GM12878 (cell line): ENCODE results near the gene PCED1A. TPM values are rescaled to one million over a fixed set of nuclear protein-coding genes. Genes with fewer than 3 reads are reported as not detected.

ENCODE experiments used
- ATAC-seq: fragments of 200-7000 bp; cut with Tn5 transposase; 3 replicates; pipeline ENCODE4 v1.9.1; 2020; ENCODE audit warnings: mild to moderate bottlenecking, moderate library complexity
- BruUV-seq: library from RNA; stranded (reverse); fragments of 400-500 nt; replicated peaks from 2 replicates; lab custom pipeline; 2021; lab: Mats Ljungman, UMichigan
- CTCF ChIA-PET: fragments of 300-600 bp; sonication (Branson Sonifier 250); formaldehyde crosslinking; extraction: SDS; loops from one replicate; lab custom pipeline; 2021; ENCODE audit warnings: inconsistent platforms; lab: Yijun Ruan, JAX
- POLR2A ChIA-PET: fragments of 350-600 bp; formaldehyde crosslinking; extraction: SDS; loops from one replicate; lab custom pipeline; 2021; ENCODE audit warnings: inconsistent platforms; lab: Charles Lee
- RAD21 ChIA-PET: fragments of 300-600 bp; sonication (Branson Sonifier 250); formaldehyde crosslinking; loops from one replicate; lab custom pipeline; 2023; ENCODE audit warnings: antibody characterized with exemption; ENCODE audit not compliant: unreplicated experiment; lab: Charles Lee
- SMC1A ChIA-PET: fragments of 300-600 bp; sonication (Branson Sonifier 250); formaldehyde crosslinking; loops from one replicate; lab custom pipeline; 2023; ENCODE audit not compliant: unreplicated experiment, uncharacterized antibody; lab: Charles Lee
- DNase-seq: peaks from one replicate; pipeline ENCODE4 v3.0.0-alpha.2; 2011; ENCODE audit warnings: low read depth, low spot score
- FAIRE-seq: peaks from 3 replicates; lab custom pipeline; 2011; peaks lifted over from hg19 to GRCh38; lab: Jason Lieb, UNC
- H2AFZ ChIP-seq: 2 replicates; pipeline ENCODE4 v1.6.0; 2011; ENCODE audit warnings: low read depth, low read length, control low read depth; ENCODE audit not compliant: control insufficient read depth
- H3K27ac ChIP-seq: 2 replicates; pipeline ENCODE4 v1.5.1; 2011; ENCODE audit warnings: control low read depth; ENCODE audit not compliant: control insufficient read depth, insufficient read depth
- H3K27me3 ChIP-seq, 2 experiments: replicated peaks in 1 of 2; 2 replicates each; pipeline versions ENCODE4 v1.6.0 to v1.6.1; 2011; ENCODE audit warnings: low read length in 1 of 2; ENCODE audit not compliant: control insufficient read depth in 2 of 2, insufficient read depth in 2 of 2
- H3K36me3 ChIP-seq, 2 experiments: 2 replicates each; pipeline ENCODE4 v1.5.1; 2011; ENCODE audit warnings: low read length in 1 of 2; ENCODE audit not compliant: control insufficient read depth in 2 of 2, insufficient read depth in 2 of 2
- H3K4me1 ChIP-seq: 2 replicates; pipeline ENCODE4 v1.6.1; 2011; ENCODE audit warnings: mild to moderate bottlenecking, low read length, moderate library complexity, mixed read lengths; ENCODE audit not compliant: control insufficient read depth, insufficient read depth
- H3K4me2 ChIP-seq: 2 replicates; pipeline ENCODE4 v1.6.0; 2011; ENCODE audit warnings: control low read depth; ENCODE audit not compliant: control insufficient read depth, insufficient read depth
- H3K4me3 ChIP-seq: fragments of 200-600 bp; sonication (generic); 2 replicates; pipeline ENCODE4 v1.5.1; 2016
- H3K79me2 ChIP-seq: 2 replicates; pipeline ENCODE4 v1.6.0; 2011; ENCODE audit warnings: low read length; ENCODE audit not compliant: control insufficient read depth, insufficient read depth
- H3K9ac ChIP-seq: 2 replicates; pipeline ENCODE4 v1.8.0; 2011; ENCODE audit warnings: low read length, control low read depth, mixed read lengths; ENCODE audit not compliant: control insufficient read depth, insufficient read depth
- H3K9me3 ChIP-seq: replicated peaks from 3 replicates; pipeline ENCODE4 v1.5.1; 2011; ENCODE audit warnings: mild to moderate bottlenecking, low read length; ENCODE audit not compliant: control insufficient read depth, insufficient read depth
- H4K20me1 ChIP-seq: 2 replicates; pipeline ENCODE4 v1.6.0; 2011; ENCODE audit not compliant: control insufficient read depth, insufficient read depth
- CHD1 ChIP-seq: IDR thresholded peaks from 2 replicates; pipeline ENCODE4 v1.6.1; 2012; ENCODE audit warnings: low read depth, low read length, improper control_type of control experiment
- HDAC2 ChIP-seq: fragments of 200-600 bp; sonication (generic); IDR thresholded peaks from 2 replicates; pipeline ENCODE4 v1.6.1; 2017
- SPI1 ChIP-seq: IDR thresholded peaks from 2 replicates; pipeline ENCODE4 v1.6.1; 2011; ENCODE audit warnings: low read depth, mild to moderate bottlenecking, low read length, moderate library complexity, borderline replicate concordance; ENCODE audit not compliant: insufficient read depth
- ZNF274 ChIP-seq: IDR thresholded peaks from one replicate; pipeline ENCODE4 v1.8.0; 2011; ENCODE audit not compliant: insufficient read length, insufficient read depth
- WGBS: methylation state at CpG from one replicate; pipeline ENCODE4 v1.1.6; 2016; ENCODE audit warnings: low lambda C conversion rate; ENCODE audit not compliant: insufficient replicate concordance, insufficient coverage; ENCODE audit errors: missing lambda C conversion rate; 5-methylcytosine and 5-hydroxymethylcytosine counted together
- in situ Hi-C: fragments of 300-500 bp; cut with MboI; formaldehyde crosslinking; loops from 9 replicates; pipeline ENCODE4 v1.14.3; 2018; ENCODE audit warnings: mixed read lengths
- intact Hi-C: fragments of 100-400 bp; cut with micrococcal nuclease; formaldehyde crosslinking; loops from one replicate; pipeline ENCODE4 v1.14.2; 2022; ENCODE audit not compliant: unreplicated experiment
- polyA plus RNA-seq, 11 experiments: library from polyadenylated mRNA; depleted of rRNA in 4 of 11; unstranded in 6 of 11; stranded (reverse) in 5 of 11; fragments of >200 nt; fragmentation: Nextera tagmentation in 4 of 11; fragmentation: Illumina TruSeq in 1 of 11; extraction: Ambion mirVana in 4 of 11; extraction: Trizol in 1 of 11; gene quantifications; 1 replicate in 1 of 11; 2 replicates in 10 of 11; pipeline versions ENCODE4 v1.2.1 to v1.2.3, GENCODE V29; 2011 to 2016; ENCODE audit warnings: inconsistent platforms in 2 of 11, missing spikeins in 2 of 11, low read depth in 1 of 11
- total RNA-seq, 4 experiments: library from RNA; depleted of rRNA in 3 of 4; stranded (reverse); fragments of >200 nt in 3 of 4; fragmentation: Illumina TruSeq in 1 of 4; extraction: Trizol in 1 of 4; gene quantifications; 2 replicates each; pipeline versions ENCODE4 v1.2.1 to v1.2.3, GENCODE V29; 2013 to 2021
- TF ChIP-seq, protein P1 (sequence below): fragments of 450-650 bp; formaldehyde crosslinking; IDR thresholded peaks from 2 replicates; pipeline ENCODE4 v1.4.0; 2022; ENCODE audit warnings: mild to moderate bottlenecking, moderate library complexity
- TF ChIP-seq, protein P2 (sequence below): fragments of 450-650 bp; IDR thresholded peaks from 2 replicates; pipeline ENCODE4 v1.6.1; 2017; ENCODE audit warnings: antibody characterized with exemption, mild to moderate bottlenecking, moderate library complexity
- TF ChIP-seq, protein P3 (sequence below): IDR thresholded peaks from 2 replicates; pipeline ENCODE4 v1.6.1; 2011; ENCODE audit warnings: low read depth, low read length, improper control_type of control experiment, borderline replicate concordance
- TF ChIP-seq, protein P4 (sequence below): fragments of 450-650 bp; IDR thresholded peaks from 2 replicates; pipeline ENCODE4 v1.6.1; 2017; ENCODE audit warnings: low read depth, mild to moderate bottlenecking, moderate library complexity

The PCED1A gene
- total and polyA plus RNA-seq, 10 of the 15 experiments (the other 5 are each of a cell fraction or from before 2014, with no cell fraction given), result 4.5 to 30.9 (median 12.0) TPM

DNA sequence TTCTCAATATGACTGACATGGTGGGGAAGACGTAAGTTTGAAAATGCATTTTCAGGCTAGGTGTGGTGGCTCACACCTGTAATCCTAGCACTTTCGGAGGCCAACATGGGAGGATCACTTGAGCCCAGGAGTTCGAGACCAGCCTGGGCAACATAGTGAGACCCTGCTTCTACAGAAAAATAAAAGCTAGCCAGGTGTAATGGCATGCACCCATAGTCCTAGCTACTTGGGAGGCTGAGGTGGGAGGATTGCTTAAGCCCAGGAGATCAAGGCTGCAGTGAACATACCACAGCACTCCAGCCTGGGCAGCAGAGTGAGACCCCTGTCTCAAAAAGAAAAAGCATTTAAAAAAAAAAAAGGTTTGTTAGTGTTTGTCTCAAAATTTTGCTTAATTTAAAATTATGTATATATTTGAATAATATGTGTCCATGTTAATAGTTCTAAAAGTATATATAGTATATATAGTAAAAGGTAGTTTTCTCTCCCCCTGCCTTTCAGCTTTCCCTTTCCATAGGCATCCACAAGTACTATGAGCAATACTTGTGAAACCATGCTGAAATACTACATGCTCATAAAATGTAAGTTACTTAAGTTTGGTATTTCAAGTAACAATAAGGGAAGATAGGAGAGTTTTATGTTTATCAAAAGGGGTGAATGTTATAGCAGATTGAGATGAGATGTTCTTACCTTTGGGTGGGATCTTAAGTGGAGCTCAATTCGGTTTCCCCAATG lies 47.9 kb upstream of the PCED1A start:
- H2AFZ ChIP-seq, result no peak overlapping the region
- intact Hi-C loops, result no loop called here
- CTCF ChIA-PET, result interaction anchor here (1.0 to 2.3 kb wide), 4 partner anchors 12 to 112 kb away, joined by 3 to 7 read pairs (median 4); no protein-coding TSS in a partner anchor
- TF ChIP-seq, protein P1, sequence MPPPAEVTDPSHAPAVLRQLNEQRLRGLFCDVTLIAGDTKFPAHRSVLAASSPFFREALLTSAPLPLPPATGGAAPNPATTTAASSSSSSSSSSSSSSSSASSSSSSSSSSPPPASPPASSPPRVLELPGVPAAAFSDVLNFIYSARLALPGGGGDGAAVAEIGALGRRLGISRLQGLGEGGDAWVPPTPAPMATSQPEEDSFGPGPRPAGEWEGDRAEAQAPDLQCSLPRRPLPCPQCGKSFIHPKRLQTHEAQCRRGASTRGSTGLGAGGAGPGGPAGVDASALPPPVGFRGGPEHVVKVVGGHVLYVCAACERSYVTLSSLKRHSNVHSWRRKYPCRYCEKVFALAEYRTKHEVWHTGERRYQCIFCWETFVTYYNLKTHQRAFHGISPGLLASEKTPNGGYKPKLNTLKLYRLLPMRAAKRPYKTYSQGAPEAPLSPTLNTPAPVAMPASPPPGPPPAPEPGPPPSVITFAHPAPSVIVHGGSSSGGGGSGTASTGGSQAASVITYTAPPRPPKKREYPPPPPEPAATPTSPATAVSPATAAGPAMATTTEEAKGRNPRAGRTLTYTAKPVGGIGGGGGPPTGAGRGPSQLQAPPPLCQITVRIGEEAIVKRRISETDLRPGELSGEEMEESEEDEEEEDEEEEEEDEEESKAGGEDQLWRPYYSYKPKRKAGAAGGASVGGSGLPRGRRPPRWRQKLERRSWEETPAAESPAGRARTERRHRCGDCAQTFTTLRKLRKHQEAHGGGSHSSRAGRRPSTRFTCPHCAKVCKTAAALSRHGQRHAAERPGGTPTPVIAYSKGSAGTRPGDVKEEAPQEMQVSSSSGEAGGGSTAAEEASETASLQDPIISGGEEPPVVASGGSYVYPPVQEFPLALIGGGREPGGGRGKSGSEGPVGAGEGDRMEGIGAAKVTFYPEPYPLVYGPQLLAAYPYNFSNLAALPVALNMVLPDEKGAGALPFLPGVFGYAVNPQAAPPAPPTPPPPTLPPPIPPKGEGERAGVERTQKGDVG (CRISPR knock-in tag), result no peak
- TF ChIP-seq, protein P2, sequence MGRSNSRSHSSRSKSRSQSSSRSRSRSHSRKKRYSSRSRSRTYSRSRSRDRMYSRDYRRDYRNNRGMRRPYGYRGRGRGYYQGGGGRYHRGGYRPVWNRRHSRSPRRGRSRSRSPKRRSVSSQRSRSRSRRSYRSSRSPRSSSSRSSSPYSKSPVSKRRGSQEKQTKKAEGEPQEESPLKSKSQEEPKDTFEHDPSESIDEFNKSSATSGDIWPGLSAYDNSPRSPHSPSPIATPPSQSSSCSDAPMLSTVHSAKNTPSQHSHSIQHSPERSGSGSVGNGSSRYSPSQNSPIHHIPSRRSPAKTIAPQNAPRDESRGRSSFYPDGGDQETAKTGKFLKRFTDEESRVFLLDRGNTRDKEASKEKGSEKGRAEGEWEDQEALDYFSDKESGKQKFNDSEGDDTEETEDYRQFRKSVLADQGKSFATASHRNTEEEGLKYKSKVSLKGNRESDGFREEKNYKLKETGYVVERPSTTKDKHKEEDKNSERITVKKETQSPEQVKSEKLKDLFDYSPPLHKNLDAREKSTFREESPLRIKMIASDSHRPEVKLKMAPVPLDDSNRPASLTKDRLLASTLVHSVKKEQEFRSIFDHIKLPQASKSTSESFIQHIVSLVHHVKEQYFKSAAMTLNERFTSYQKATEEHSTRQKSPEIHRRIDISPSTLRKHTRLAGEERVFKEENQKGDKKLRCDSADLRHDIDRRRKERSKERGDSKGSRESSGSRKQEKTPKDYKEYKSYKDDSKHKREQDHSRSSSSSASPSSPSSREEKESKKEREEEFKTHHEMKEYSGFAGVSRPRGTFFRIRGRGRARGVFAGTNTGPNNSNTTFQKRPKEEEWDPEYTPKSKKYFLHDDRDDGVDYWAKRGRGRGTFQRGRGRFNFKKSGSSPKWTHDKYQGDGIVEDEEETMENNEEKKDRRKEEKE, result no peak
- TF ChIP-seq, protein P3, sequence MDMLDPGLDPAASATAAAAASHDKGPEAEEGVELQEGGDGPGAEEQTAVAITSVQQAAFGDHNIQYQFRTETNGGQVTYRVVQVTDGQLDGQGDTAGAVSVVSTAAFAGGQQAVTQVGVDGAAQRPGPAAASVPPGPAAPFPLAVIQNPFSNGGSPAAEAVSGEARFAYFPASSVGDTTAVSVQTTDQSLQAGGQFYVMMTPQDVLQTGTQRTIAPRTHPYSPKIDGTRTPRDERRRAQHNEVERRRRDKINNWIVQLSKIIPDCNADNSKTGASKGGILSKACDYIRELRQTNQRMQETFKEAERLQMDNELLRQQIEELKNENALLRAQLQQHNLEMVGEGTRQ, result no peak
- TF ChIP-seq CHD1 (no peak), ZNF274 (no peak), SPI1 (no peak), HDAC2 (no peak)
- TF ChIP-seq, protein P4, sequence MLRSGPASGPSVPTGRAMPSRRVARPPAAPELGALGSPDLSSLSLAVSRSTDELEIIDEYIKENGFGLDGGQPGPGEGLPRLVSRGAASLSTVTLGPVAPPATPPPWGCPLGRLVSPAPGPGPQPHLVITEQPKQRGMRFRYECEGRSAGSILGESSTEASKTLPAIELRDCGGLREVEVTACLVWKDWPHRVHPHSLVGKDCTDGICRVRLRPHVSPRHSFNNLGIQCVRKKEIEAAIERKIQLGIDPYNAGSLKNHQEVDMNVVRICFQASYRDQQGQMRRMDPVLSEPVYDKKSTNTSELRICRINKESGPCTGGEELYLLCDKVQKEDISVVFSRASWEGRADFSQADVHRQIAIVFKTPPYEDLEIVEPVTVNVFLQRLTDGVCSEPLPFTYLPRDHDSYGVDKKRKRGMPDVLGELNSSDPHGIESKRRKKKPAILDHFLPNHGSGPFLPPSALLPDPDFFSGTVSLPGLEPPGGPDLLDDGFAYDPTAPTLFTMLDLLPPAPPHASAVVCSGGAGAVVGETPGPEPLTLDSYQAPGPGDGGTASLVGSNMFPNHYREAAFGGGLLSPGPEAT, result no peak

More for the DNA sequence above, 47.9 kb upstream of the PCED1A start:
- no peak overlapping the region for H3K4me2 ChIP-seq
- H3K79me2 ChIP-seq, result peaks cover 61% of the 10 kb centered on the region
- H3K4me1 ChIP-seq, result peaks cover 11% of the 10 kb centered on the region
- DNase-seq, result no peak
- WGBS, result 75% methylated on average over 4 of the region's 4 CpGs
- H3K4me3 ChIP-seq, result no peak overlapping the region
- ChIA-PET SMC1A (interaction anchor here (0.6 to 3.4 kb wide), 4 partner anchors 10 to 82 kb away, joined by 3 to 15 read pairs (median 6); no protein-coding TSS in a partner anchor), RAD21 (interaction anchor here (1.4 kb wide), 1 partner anchor 44 kb away, joined by 3 read pairs; no protein-coding TSS in a partner anchor), POLR2A (no interaction called here)
- in situ Hi-C loops, result no loop called here
- no peaks in the 10 kb centered on the region for H4K20me1 ChIP-seq
- no peaks in the 10 kb centered on the region for H3K36me3 ChIP-seq
- no TSS peak for BruUV-seq
- FAIRE-seq, result no peak
- H3K9ac ChIP-seq, result no peak overlapping the region
- no peaks in the 10 kb centered on the region; the same call in 2 of the 3 replicates for H3K9me3 ChIP-seq
- H3K27me3 ChIP-seq, result no peaks in the 10 kb centered on the region
- H3K27ac ChIP-seq, result no peak overlapping the region
- ATAC-seq, result no peak
